Measurements from ENCODE around the gene EVX1.

DNA sequence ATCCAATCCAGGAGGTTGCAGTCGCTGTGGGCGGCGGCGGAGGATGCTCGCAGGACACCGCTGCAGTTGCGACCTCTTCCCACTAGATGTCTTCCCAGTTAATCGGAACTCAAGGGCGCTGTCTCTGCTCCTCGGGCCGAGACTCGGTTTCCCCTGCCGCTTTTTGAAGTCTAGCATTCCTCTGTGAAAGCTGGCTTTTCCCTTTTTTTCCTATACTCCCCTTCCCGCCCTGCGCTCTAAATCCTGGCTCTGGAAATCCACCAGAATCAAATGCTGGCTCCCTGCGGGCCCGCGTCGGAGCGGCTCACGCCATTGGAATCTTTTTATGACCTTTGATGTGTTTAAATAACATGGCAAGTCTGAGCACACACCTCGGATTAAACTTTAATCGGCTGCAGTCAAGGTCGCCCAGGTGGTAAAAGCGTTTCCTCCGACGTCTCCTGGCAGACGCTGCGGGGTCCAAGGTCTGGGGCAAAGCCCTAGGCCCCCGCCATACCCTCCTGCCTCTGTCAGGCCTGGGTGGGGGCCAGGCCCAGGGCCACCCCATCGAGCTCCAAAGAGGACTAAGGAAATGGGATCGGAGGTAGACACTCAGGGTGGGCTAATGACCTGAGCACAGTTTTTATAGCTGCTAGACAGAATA, 32.0 kb upstream of the EVX1 start:
- TF ChIP-seq, protein P1, sequence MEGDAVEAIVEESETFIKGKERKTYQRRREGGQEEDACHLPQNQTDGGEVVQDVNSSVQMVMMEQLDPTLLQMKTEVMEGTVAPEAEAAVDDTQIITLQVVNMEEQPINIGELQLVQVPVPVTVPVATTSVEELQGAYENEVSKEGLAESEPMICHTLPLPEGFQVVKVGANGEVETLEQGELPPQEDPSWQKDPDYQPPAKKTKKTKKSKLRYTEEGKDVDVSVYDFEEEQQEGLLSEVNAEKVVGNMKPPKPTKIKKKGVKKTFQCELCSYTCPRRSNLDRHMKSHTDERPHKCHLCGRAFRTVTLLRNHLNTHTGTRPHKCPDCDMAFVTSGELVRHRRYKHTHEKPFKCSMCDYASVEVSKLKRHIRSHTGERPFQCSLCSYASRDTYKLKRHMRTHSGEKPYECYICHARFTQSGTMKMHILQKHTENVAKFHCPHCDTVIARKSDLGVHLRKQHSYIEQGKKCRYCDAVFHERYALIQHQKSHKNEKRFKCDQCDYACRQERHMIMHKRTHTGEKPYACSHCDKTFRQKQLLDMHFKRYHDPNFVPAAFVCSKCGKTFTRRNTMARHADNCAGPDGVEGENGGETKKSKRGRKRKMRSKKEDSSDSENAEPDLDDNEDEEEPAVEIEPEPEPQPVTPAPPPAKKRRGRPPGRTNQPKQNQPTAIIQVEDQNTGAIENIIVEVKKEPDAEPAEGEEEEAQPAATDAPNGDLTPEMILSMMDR (IDR thresholded peaks at IDR 0.05), result peak; percentile 22 to 84 (median 66)
- no peak for TF ChIP-seq POLR2A (IDR thresholded peaks at IDR 0.05)
